ENCODE results near the gene ARPIN. TPM values are rescaled to one million over a fixed set of nuclear protein-coding genes. Genes with fewer than 3 reads are reported as not detected.
"Not testable (repeated sequence)": the region's sequence is repeated elsewhere in the genome, so short reads cannot be mapped to it uniquely, and the experiment has no call there.

ARPIN gene
- total RNA-seq, 1 donor from 2014 or later: 13.3 TPM

GRCh38 chr15:89870688-89871288, 42.0 kb downstream of the ARPIN start:
- no peak for TF ChIP-seq CTCF (IDR thresholded peaks at IDR 0.05; ENCODE audit: unreplicated experiment)
- Mint-ChIP-seq H3K36me3 (ENCODE audit: low read depth, unreplicated experiment) (peaks cover 14% of the 10 kb centered on the region), H3K4me1 (ENCODE audit: unreplicated experiment) (no peaks in the 10 kb centered on the region), H3K4me3 (ENCODE audit: unreplicated experiment) (peak overlapping the region; percentile 49), H3K27me3 (ENCODE audit: unreplicated experiment) (peaks cover 2% of the 10 kb centered on the region), H3K27ac (ENCODE audit: unreplicated experiment) (no peak overlapping the region), H3K9me3 (ENCODE audit: unreplicated experiment) (no peaks in the 10 kb centered on the region)
- no peak for DNase-seq (ENCODE audit: low spot score)

- TF ChIP-seq CTCF (IDR thresholded peaks at IDR 0.05; ENCODE audit: unreplicated experiment): no peak
- Mint-ChIP-seq H3K9me3 (ENCODE audit: unreplicated experiment) (no peaks in the 10 kb centered on the region), H3K4me1 (ENCODE audit: unreplicated experiment) (no peaks in the 10 kb centered on the region), H3K4me3 (ENCODE audit: unreplicated experiment) (no peak overlapping the region), H3K27me3 (ENCODE audit: unreplicated experiment) (peaks cover 2% of the 10 kb centered on the region), H3K36me3 (ENCODE audit: low read depth, unreplicated experiment) (peaks cover 18% of the 10 kb centered on the region), H3K27ac (ENCODE audit: unreplicated experiment) (no peak overlapping the region)
- no peak for DNase-seq (ENCODE audit: low spot score)
Measured at GRCh38 chr15:89870006-89870405, 42.7 kb downstream of the ARPIN start.

GRCh38 chr15:89869490-89869889, 43.3 kb downstream of the ARPIN start:
- H3K4me3 Mint-ChIP-seq (ENCODE audit: unreplicated experiment): peak overlapping the region; percentile 83
- H3K27me3 Mint-ChIP-seq (ENCODE audit: unreplicated experiment); DNase-seq (ENCODE audit: low spot score); H3K27ac Mint-ChIP-seq (ENCODE audit: unreplicated experiment); H3K4me1 Mint-ChIP-seq (ENCODE audit: unreplicated experiment); H3K9me3 Mint-ChIP-seq (ENCODE audit: unreplicated experiment): not testable (repeated sequence)
- peaks cover 18% of the 10 kb centered on the region for H3K36me3 Mint-ChIP-seq (ENCODE audit: low read depth, unreplicated experiment)

- Mint-ChIP-seq H3K4me1 (ENCODE audit: unreplicated experiment) (no peaks in the 10 kb centered on the region), H3K27me3 (ENCODE audit: unreplicated experiment) (peaks cover 2% of the 10 kb centered on the region), H3K36me3 (ENCODE audit: low read depth, unreplicated experiment) (peaks cover 13% of the 10 kb centered on the region), H3K27ac (ENCODE audit: unreplicated experiment) (no peak overlapping the region), H3K9me3 (ENCODE audit: unreplicated experiment) (no peaks in the 10 kb centered on the region), H3K4me3 (ENCODE audit: unreplicated experiment) (peak overlapping the region; percentile 17)
- DNase-seq (ENCODE audit: low spot score): no peak
- no peak for TF ChIP-seq CTCF (IDR thresholded peaks at IDR 0.05; ENCODE audit: unreplicated experiment)
Measured at GRCh38 chr15:89864958-89865739, 47.6 kb downstream of the ARPIN start.

GRCh38 chr15:89863918-89864317, 48.8 kb downstream of the ARPIN start:
- TF ChIP-seq CTCF (IDR thresholded peaks at IDR 0.05; ENCODE audit: unreplicated experiment): no peak
- Mint-ChIP-seq H3K27ac (ENCODE audit: unreplicated experiment) (no peak overlapping the region), H3K27me3 (ENCODE audit: unreplicated experiment) (no peaks in the 10 kb centered on the region), H3K4me1 (ENCODE audit: unreplicated experiment) (no peaks in the 10 kb centered on the region), H3K36me3 (ENCODE audit: low read depth, unreplicated experiment) (peaks cover 12% of the 10 kb centered on the region), H3K4me3 (ENCODE audit: unreplicated experiment) (no peak overlapping the region), H3K9me3 (ENCODE audit: unreplicated experiment) (no peaks in the 10 kb centered on the region)
- DNase-seq (ENCODE audit: low spot score): no peak

Data from endothelial cell (in vitro differentiated cells).